IPS DF 4.7 (cell line): ENCODE measurements around the gene ASH1L.
"Not testable (repeated sequence)": the region's sequence is repeated elsewhere in the genome, so short reads cannot be mapped to it uniquely, and the experiment has no call there.

ENCODE experiments used
- DNase-seq: peaks from one replicate; pipeline ENCODE4 v3.0.0-alpha.2; 2013; ENCODE audit warnings: low spot score; ENCODE audit errors: extremely low read depth

Gene ASH1L, protein sequence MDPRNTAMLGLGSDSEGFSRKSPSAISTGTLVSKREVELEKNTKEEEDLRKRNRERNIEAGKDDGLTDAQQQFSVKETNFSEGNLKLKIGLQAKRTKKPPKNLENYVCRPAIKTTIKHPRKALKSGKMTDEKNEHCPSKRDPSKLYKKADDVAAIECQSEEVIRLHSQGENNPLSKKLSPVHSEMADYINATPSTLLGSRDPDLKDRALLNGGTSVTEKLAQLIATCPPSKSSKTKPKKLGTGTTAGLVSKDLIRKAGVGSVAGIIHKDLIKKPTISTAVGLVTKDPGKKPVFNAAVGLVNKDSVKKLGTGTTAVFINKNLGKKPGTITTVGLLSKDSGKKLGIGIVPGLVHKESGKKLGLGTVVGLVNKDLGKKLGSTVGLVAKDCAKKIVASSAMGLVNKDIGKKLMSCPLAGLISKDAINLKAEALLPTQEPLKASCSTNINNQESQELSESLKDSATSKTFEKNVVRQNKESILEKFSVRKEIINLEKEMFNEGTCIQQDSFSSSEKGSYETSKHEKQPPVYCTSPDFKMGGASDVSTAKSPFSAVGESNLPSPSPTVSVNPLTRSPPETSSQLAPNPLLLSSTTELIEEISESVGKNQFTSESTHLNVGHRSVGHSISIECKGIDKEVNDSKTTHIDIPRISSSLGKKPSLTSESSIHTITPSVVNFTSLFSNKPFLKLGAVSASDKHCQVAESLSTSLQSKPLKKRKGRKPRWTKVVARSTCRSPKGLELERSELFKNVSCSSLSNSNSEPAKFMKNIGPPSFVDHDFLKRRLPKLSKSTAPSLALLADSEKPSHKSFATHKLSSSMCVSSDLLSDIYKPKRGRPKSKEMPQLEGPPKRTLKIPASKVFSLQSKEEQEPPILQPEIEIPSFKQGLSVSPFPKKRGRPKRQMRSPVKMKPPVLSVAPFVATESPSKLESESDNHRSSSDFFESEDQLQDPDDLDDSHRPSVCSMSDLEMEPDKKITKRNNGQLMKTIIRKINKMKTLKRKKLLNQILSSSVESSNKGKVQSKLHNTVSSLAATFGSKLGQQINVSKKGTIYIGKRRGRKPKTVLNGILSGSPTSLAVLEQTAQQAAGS (N-terminal part only)

GRCh38 chr1:155562581-155563376 lies at the start of gene ASH1L:
TSS of gene ASH1L (minus strand) at chr1:155562803. CDS start at chr1:155521519, 41,284 bp downstream.
- no peak for DNase-seq

DNA sequence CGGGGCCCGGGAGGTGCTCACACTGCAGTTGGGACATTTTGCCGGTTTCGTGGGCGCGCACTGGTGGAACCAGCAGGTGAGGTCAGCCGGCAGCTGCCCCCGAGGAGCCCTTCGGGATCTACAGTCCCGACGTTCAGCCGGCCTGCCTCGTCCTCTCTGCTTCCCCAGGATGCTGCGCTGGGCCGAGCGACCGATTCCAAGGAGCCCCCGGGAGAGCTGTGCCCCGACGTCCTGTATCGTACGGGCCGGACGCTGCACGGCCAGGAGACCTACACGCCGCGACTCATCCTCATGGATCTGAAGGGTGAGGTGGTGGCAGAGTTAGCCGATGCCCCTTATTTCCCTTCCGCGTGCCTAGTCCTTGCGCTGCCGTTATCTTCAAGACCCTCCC lies 47.6 kb upstream of the ASH1L start:
- not testable (repeated sequence) for DNase-seq

DNA sequence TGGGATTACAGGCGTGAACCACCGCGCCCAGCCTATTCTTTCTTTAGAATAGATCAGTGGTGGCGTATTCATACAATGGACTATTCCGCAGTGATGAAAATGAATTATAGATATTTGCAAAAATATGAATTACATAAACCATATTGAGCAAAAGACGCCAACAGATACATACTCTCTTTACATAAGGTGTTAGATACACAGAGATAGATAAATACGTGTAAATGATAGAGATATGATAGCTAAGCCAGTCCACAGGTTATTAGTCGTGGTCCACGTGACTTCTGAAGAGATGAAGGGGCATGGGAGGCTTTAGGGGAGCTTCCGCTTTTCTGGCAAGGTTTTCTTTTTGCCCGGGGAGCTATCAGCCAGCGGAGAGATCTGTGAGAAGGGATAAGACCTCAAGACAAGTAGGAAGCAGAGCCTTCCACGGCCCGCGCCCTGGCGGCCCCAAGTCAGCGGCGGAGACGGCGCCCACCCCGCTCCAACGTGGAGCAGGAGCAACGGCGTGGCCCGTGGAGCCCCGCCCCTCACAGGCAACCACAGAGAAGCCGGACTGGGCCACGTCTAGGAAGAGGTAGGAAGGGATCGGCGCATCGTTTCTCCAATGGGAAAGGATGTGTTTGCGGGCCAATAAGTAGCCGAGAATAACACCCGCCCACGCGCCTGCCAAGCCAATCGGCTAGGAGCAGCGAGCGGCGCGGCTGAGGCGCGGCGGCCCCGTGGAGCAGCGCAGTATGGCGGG lies 47.1 kb upstream of the ASH1L start, which contains the start of gene MSTO1:
MSTO1 (plus strand) TSS at position 704 of the 742 bp plus-strand sequence; CDS start at position 735, 31 bp downstream.
- peak; percentile 86 for DNase-seq

DNA sequence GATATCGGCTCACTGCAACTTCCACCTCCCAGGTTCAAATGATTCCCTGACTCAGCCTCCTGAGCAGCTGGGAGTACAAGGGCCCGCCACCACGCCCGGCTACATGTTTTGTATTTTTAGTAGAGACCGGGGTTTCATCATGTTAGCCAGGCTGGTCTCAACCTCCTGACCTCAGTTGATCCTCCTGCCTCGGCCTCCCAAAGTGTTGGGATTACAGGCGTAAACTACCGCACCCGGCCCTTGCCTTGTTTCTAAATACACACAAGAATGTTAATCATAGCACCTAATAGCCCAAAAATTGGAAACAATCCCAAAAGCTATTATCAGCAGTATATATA lies 46.3 kb upstream of the ASH1L start:
- DNase-seq, result no peak

- DNase-seq, result no peak
Observed at GRCh38 chr1:155607708-155608107, 45.1 kb upstream of the ASH1L start.

DNA sequence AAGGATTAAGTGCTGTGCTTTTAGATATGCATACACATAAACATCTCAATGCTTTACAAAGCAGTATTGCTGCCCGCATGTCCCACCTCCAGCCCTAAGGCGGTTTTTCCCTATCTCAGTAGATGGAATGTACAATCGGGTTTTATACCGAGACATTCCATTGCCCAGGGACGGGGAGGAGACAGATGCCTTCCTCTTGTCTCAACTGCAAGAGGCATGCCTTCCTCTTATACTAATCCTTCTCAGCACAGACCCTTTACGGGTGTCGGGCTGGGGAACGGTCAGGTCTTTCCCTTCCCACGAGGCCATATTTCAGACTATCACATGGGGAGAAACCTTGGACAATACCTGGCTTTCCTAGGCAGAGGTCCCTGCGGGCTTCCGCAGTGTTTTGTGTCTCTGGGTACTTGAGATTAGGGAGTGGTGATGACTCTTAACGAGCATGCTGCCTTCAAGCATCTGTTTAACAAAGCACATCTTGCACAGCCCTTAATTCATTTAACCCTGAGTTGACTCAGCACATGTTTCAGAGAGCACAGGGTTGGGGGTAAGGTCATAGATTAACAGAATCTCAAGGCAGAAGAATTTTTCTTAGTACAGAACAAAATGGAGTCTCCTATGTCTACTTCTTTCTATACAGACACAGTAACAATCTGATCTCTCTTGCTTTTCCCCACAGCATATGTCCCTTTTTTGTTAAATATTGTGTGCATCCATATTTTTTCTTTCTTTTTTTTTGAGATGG lies 37.4 kb upstream of the ASH1L start:
- DNase-seq, result not testable (repeated sequence)

DNA sequence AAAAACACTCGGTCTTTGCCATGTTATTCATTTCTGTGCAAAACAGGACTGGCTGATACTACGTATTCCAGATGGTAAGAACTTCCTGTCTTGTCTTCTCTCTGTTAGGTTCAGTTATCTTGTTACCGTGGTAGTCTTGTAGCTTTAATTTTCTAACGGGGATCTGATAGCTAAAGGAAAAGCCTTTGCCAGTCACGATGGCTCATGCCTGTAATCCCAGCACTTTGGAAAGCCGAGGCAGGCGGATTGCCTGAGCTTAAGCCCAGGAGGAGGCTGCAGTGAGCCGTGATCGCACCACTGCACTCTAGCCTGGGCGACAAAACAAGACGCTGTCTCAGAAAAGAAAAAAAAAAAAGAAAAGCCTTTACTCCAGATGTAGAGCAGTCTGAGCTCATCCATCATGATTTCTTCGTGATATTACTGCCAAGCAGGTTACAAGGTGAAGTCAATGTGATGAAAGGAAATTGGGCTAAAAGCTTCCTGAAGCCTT lies 36.3 kb upstream of the ASH1L start:
- no peak for DNase-seq

DNA sequence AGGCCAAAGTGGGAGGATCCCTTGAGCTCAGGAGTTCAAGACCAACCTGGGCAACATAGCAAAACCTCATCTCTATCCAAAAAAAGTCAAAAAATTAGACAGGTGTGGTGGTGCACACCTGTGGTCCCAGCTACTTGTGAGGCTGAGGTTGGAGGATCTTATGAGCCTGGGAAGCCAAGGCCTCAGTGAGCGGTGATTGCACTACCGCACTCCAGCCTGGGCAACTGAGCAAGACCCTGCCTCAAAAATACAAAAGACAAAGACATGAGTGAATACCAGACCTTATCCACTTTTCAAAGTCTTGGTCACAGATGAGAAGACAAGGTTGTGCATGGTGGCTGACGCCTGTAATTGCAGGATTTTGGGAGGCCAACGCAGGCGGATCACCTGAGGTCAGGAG lies 34.3 kb upstream of the ASH1L start:
- no peak for DNase-seq

- not testable (repeated sequence) for DNase-seq
Observed at GRCh38 chr1:155595877-155596474, 33.4 kb upstream of the ASH1L start.

GRCh38 chr1:155591770-155592169 lies 29.2 kb upstream of the ASH1L start:
- DNase-seq, result peak; percentile 46

DNA sequence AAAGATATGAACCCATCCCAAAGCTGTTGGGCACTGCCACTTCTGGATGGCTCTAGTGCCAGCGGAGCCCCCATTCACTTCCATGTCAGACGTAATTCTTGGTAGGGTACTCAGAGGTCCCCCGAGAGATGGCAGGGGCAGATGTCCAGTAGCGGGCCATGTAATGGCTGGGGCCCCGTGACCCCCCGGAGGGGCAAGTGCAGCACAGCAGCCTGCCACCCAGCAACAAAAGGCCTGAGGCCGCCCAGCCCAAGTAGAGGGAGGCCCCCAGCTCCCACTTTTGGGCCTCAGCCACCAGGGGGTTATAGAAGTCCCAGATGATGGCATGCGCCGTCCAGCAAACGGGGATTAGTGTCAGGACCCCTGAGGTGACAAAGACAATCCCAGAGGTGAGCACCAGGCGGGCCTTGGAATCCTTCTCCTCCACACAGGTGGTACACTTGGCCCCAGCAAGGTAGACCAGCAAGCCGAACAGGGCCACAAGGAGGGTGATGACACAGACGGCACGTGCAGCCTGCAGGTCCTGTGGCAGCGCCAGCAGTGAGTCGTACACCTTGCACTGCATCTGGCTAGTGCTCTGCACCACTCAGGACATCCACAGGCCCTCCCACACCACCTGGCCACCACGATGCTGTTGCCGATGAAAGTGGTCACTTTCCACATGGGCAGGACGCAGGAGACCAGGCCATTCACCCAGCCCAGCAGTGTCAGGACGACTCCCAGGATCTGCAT lies 28.1 kb upstream of the ASH1L start:
- not testable (repeated sequence) for DNase-seq

GRCh38 chr1:155589282-155589681 lies 26.7 kb upstream of the ASH1L start:
- not testable (repeated sequence) for DNase-seq

GRCh38 chr1:155583846-155584245 lies 21.2 kb upstream of the ASH1L start:
- DNase-seq, result not testable (repeated sequence)

- not testable (repeated sequence) for DNase-seq
Observed at GRCh38 chr1:155575608-155576007, 13.0 kb upstream of the ASH1L start.

DNA sequence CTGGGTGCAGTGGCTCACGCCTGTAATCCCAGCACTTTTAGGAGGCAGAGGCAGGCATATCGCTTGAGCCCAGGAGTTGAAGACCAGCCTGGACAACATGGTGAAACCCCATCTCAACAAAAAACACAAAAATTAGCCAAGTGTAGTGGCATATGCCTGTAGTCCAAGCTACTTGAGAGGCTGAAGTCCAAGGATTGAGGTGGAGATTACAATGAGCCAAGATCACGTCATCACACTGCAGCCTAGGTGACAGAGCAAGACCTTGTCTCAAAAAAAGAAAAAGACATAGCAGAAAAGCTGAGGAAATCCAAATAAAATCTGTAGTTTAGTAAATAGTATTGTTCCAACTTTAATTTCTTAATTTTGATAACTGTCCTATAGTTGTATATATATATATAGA lies 11.5 kb upstream of the ASH1L start:
- DNase-seq, result no peak

GRCh38 chr1:155570593-155570990 lies 8.0 kb upstream of the ASH1L start:
- no peak for DNase-seq

GRCh38 chr1:155569988-155570592 lies 7.5 kb upstream of the ASH1L start:
- DNase-seq, result no peak
